GM23338 (cell line): ENCODE measurements around the gene SYP. TPM values are rescaled to one million over a fixed set of nuclear protein-coding genes. Genes with fewer than 3 reads are reported as not detected.

Experiments used
- ATAC-seq: fragments of 200-7000 bp; cut with Tn5 transposase; 3 replicates; pipeline ENCODE4 v1.9.1; 2020
- DNase-seq: peaks from one replicate; pipeline ENCODE4 v3.0.0-alpha.2; 2015; ENCODE audit warnings: low spot score
- H2AFZ ChIP-seq: fragments of 200-600 bp; sonication (generic); 2 replicates; pipeline ENCODE4 v1.8.0; 2016; ENCODE audit warnings: antibody characterized with exemption, mild to moderate bottlenecking, moderate library complexity
- H3F3A ChIP-seq: fragments of 200-600 bp; sonication (generic); replicated peaks from 2 replicates; pipeline ENCODE4 v1.8.0; 2017; ENCODE audit warnings: antibody characterized with exemption, mixed run types, low read depth
- H3K27ac ChIP-seq: fragments of 200-600 bp; sonication (generic); 2 replicates; pipeline ENCODE4 v1.6.1; 2016; ENCODE audit warnings: low read depth
- H3K27me3 ChIP-seq: fragments of 200-600 bp; sonication (generic); 2 replicates; pipeline ENCODE4 v1.8.0; 2016; ENCODE audit warnings: mild to moderate bottlenecking, mixed run types, moderate library complexity; ENCODE audit not compliant: insufficient read depth
- H3K36me3 ChIP-seq: fragments of 200-600 bp; sonication (generic); 2 replicates; pipeline ENCODE4 v1.8.0; 2016; ENCODE audit warnings: mild to moderate bottlenecking; ENCODE audit not compliant: insufficient read depth
- H3K4me1 ChIP-seq: fragments of 200-600 bp; sonication (generic); 2 replicates; pipeline ENCODE4 v1.8.0; 2016; ENCODE audit warnings: mild to moderate bottlenecking, moderate library complexity; ENCODE audit not compliant: insufficient read depth
- H3K4me2 ChIP-seq: fragments of 200-600 bp; sonication (generic); 2 replicates; pipeline ENCODE4 v1.7.1; 2017; ENCODE audit warnings: mixed run types
- H3K4me3 ChIP-seq: fragments of 200-600 bp; sonication (generic); 2 replicates; pipeline ENCODE4 v1.6.1; 2016; ENCODE audit warnings: mixed run types
- H3K79me2 ChIP-seq: fragments of 200-600 bp; sonication (generic); replicated peaks from 2 replicates; pipeline ENCODE4 v1.8.0; 2017; ENCODE audit warnings: mild to moderate bottlenecking; ENCODE audit not compliant: insufficient read depth
- H3K9me2 ChIP-seq: fragments of 200-600 bp; sonication (generic); 2 replicates; pipeline ENCODE4 v1.8.0; 2017; ENCODE audit not compliant: insufficient read depth
- H4K20me1 ChIP-seq: fragments of 200-600 bp; sonication (generic); replicated peaks from 2 replicates; pipeline ENCODE4 v1.8.0; 2017; ENCODE audit warnings: mild to moderate bottlenecking; ENCODE audit not compliant: insufficient read depth
- H3K27ac Mint-ChIP-seq: 2 replicates; pipeline ENCODE4 v1.8.0; 2020; ENCODE audit warnings: inconsistent platforms, mild to moderate bottlenecking, moderate library complexity, mixed read lengths
- H3K27me3 Mint-ChIP-seq: 3 replicates; pipeline ENCODE4 v1.8.0; 2022; ENCODE audit warnings: low read depth, mild to moderate bottlenecking, moderate library complexity, mixed read lengths, inconsistent platforms; ENCODE audit not compliant: insufficient read depth, poor library complexity
- H3K36me3 Mint-ChIP-seq: 3 replicates; pipeline ENCODE4 v1.8.0; 2021; ENCODE audit warnings: low read depth, mild to moderate bottlenecking, inconsistent platforms, moderate library complexity, mixed read lengths
- H3K4me1 Mint-ChIP-seq: 3 replicates; pipeline ENCODE4 v1.8.0; 2020; ENCODE audit warnings: mild to moderate bottlenecking, inconsistent platforms, mixed read lengths
- H3K4me3 Mint-ChIP-seq: 3 replicates; pipeline ENCODE4 v1.8.0; 2021; ENCODE audit warnings: moderate library complexity, mild to moderate bottlenecking, inconsistent platforms, mixed read lengths
- H3K9me3 Mint-ChIP-seq: 3 replicates; pipeline ENCODE4 v1.8.0; 2020; ENCODE audit warnings: moderate library complexity, mild to moderate bottlenecking, inconsistent platforms, mixed read lengths
- CREB1 ChIP-seq: fragments of 250-450 bp; sonication (Bioruptor Pico); IDR thresholded peaks from 2 replicates; pipeline ENCODE4 v1.5.0; 2020; ENCODE audit warnings: low read depth, mild to moderate bottlenecking, moderate library complexity
- CTCF ChIP-seq, 2 experiments: fragments of 200-600 bp in 1 of 2; sonication (generic) in 1 of 2; conservative IDR thresholded peaks; 2 replicates each; pipeline versions ENCODE4 v1.5.1 to v1.6.1; 2016 to 2017; ENCODE audit warnings: antibody characterized with exemption in 2 of 2, low read depth in 2 of 2, mild to moderate bottlenecking in 2 of 2, moderate library complexity in 1 of 2
- ETS1 ChIP-seq: IDR thresholded peaks from 2 replicates; pipeline ENCODE4 v1.6.1; 2016; ENCODE audit warnings: antibody characterized with exemption
- EZH2 ChIP-seq: fragments of 200-600 bp; sonication (generic); IDR thresholded peaks from one replicate; pipeline ENCODE4 v1.8.0; 2017; ENCODE audit warnings: antibody characterized with exemption, mild to moderate bottlenecking, low read depth; ENCODE audit not compliant: unreplicated experiment
- EZH2phosphoT487 ChIP-seq: fragments of 200-600 bp; sonication (generic); IDR thresholded peaks from one replicate; pipeline ENCODE4 v1.8.1; 2018; ENCODE audit warnings: antibody characterized with exemption; ENCODE audit not compliant: unreplicated experiment
- JUNB ChIP-seq: IDR thresholded peaks from one replicate; pipeline ENCODE4 v1.6.1; 2016; ENCODE audit warnings: antibody characterized with exemption; ENCODE audit not compliant: unreplicated experiment
- NANOG ChIP-seq: IDR thresholded peaks from 2 replicates; pipeline ENCODE4 v1.6.1; 2016; ENCODE audit warnings: antibody characterized with exemption, borderline replicate concordance
- POLR2AphosphoS5 ChIP-seq: IDR thresholded peaks from 2 replicates; pipeline ENCODE4 v1.6.1; 2016; ENCODE audit warnings: antibody characterized with exemption, low read depth
- STAT1 ChIP-seq: IDR thresholded peaks from one replicate; pipeline ENCODE4 v1.6.1; 2016; ENCODE audit warnings: antibody characterized with exemption; ENCODE audit not compliant: unreplicated experiment
- ZNF114 ChIP-seq: fragments of 250-450 bp; sonication (Bioruptor Pico); IDR thresholded peaks from 2 replicates; pipeline ENCODE4 v1.5.0; 2020; ENCODE audit warnings: mild to moderate bottlenecking, moderate library complexity
- ZNF331 ChIP-seq: fragments of 250-450 bp; sonication (Bioruptor Pico); IDR thresholded peaks from 2 replicates; pipeline ENCODE4 v1.5.0; 2020; ENCODE audit warnings: low read depth, mild to moderate bottlenecking, moderate library complexity
- polyA plus RNA-seq: library from polyadenylated mRNA; unstranded; fragments of >200 nt; fragmentation: Nextera tagmentation; extraction: Ambion mirVana; gene quantifications from 2 replicates; pipeline ENCODE4 v1.2.1, GENCODE V29; 2016
- total RNA-seq: library from RNA; depleted of rRNA; stranded (reverse); fragments of >200 nt; shearing (Covaris generic); gene quantifications from 2 replicates; pipeline ENCODE4 v1.2.3, GENCODE V29; 2014
- TF ChIP-seq, protein P1 (sequence below): fragments of 250-450 bp; sonication (Bioruptor Pico); IDR thresholded peaks from 2 replicates; pipeline ENCODE4 v1.5.0; 2020; ENCODE audit warnings: mild to moderate bottlenecking, moderate library complexity
- TF ChIP-seq, protein P2 (sequence below): IDR thresholded peaks from one replicate; pipeline ENCODE4 v1.6.1; 2018; ENCODE audit warnings: antibody characterized with exemption; ENCODE audit not compliant: unreplicated experiment

The SYP gene
- total and polyA plus RNA-seq, 2 experiments from 2014 or later = 3.7 to 9.1 TPM

DNA sequence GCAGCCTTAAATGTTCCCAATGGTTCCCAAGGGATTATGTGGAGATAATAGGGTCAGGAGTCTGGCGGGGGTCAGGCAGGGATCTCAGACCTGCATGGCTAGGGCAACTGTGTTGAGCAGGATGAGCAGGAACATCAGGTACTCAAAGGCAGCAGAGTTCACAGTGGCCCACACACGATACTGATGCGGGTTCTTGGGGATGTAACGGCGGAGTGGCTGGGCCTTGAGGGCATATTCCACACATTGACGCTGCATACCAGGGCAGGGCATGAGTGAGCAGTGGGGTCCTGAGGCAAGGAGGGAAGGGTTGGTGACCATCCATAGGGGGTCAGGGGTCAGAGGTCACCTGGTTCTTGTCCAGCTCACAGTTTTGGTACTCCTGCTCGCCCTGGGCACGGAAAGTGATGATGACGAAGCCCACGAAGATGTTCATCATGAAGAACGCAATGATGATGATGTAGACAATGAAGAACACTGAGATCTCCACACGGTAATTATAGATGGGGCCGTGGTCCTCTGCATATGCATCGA, 15.1 kb upstream of the SYP start:
- DNase-seq = no peak

More for the DNA sequence above, 15.1 kb upstream of the SYP start:
- no peaks in the 10 kb centered on the region; the same call in 2 of the 3 replicates for H3K4me1 Mint-ChIP-seq
- no peaks in the 10 kb centered on the region for H3K36me3 Mint-ChIP-seq
- TF ChIP-seq EZH2 (no peak), NANOG (no peak), POLR2AphosphoS5 (no peak), ETS1 (no peak), EZH2phosphoT487 (no peak), ZNF114 (CRISPR knock-in tag) (no peak), ZNF331 (CRISPR knock-in tag) (no peak), CREB1 (CRISPR knock-in tag) (no peak), STAT1 (no peak), CTCF (conservative IDR thresholded peaks at IDR 0.05; ENCODE audit: low read depth in 2 of 2) (no peak), JUNB (no peak)
- TF ChIP-seq, protein P1, sequence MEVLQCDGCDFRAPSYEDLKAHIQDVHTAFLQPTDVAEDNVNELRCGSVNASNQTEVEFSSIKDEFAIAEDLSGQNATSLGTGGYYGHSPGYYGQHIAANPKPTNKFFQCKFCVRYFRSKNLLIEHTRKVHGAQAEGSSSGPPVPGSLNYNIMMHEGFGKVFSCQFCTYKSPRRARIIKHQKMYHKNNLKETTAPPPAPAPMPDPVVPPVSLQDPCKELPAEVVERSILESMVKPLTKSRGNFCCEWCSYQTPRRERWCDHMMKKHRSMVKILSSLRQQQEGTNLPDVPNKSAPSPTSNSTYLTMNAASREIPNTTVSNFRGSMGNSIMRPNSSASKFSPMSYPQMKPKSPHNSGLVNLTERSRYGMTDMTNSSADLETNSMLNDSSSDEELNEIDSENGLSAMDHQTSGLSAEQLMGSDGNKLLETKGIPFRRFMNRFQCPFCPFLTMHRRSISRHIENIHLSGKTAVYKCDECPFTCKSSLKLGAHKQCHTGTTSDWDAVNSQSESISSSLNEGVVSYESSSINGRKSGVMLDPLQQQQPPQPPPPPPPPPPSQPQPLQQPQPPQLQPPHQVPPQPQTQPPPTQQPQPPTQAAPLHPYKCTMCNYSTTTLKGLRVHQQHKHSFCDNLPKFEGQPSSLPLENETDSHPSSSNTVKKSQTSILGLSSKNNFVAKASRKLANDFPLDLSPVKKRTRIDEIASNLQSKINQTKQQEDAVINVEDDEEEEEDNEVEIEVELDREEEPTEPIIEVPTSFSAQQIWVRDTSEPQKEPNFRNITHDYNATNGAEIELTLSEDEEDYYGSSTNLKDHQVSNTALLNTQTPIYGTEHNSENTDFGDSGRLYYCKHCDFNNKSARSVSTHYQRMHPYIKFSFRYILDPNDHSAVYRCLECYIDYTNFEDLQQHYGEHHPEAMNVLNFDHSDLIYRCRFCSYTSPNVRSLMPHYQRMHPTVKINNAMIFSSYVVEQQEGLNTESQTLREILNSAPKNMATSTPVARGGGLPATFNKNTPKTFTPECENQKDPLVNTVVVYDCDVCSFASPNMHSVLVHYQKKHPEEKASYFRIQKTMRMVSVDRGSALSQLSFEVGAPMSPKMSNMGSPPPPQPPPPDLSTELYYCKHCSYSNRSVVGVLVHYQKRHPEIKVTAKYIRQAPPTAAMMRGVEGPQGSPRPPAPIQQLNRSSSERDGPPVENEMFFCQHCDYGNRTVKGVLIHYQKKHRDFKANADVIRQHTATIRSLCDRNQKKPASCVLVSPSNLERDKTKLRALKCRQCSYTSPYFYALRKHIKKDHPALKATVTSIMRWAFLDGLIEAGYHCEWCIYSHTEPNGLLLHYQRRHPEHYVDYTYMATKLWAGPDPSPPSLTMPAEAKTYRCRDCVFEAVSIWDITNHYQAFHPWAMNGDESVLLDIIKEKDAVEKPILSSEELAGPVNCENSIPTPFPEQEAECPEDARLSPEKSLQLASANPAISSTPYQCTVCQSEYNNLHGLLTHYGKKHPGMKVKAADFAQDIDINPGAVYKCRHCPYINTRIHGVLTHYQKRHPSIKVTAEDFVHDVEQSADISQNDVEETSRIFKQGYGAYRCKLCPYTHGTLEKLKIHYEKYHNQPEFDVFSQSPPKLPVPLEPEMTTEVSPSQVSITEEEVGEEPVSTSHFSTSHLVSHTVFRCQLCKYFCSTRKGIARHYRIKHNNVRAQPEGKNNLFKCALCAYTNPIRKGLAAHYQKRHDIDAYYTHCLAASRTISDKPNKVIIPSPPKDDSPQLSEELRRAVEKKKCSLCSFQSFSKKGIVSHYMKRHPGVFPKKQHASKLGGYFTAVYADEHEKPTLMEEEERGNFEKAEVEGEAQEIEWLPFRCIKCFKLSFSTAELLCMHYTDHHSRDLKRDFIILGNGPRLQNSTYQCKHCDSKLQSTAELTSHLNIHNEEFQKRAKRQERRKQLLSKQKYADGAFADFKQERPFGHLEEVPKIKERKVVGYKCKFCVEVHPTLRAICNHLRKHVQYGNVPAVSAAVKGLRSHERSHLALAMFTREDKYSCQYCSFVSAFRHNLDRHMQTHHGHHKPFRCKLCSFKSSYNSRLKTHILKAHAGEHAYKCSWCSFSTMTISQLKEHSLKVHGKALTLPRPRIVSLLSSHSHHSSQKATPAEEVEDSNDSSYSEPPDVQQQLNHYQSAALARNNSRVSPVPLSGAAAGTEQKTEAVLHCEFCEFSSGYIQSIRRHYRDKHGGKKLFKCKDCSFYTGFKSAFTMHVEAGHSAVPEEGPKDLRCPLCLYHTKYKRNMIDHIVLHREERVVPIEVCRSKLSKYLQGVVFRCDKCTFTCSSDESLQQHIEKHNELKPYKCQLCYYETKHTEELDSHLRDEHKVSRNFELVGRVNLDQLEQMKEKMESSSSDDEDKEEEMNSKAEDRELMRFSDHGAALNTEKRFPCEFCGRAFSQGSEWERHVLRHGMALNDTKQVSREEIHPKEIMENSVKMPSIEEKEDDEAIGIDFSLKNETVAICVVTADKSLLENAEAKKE (CRISPR knock-in tag) = no peak
- TF ChIP-seq, protein P2, sequence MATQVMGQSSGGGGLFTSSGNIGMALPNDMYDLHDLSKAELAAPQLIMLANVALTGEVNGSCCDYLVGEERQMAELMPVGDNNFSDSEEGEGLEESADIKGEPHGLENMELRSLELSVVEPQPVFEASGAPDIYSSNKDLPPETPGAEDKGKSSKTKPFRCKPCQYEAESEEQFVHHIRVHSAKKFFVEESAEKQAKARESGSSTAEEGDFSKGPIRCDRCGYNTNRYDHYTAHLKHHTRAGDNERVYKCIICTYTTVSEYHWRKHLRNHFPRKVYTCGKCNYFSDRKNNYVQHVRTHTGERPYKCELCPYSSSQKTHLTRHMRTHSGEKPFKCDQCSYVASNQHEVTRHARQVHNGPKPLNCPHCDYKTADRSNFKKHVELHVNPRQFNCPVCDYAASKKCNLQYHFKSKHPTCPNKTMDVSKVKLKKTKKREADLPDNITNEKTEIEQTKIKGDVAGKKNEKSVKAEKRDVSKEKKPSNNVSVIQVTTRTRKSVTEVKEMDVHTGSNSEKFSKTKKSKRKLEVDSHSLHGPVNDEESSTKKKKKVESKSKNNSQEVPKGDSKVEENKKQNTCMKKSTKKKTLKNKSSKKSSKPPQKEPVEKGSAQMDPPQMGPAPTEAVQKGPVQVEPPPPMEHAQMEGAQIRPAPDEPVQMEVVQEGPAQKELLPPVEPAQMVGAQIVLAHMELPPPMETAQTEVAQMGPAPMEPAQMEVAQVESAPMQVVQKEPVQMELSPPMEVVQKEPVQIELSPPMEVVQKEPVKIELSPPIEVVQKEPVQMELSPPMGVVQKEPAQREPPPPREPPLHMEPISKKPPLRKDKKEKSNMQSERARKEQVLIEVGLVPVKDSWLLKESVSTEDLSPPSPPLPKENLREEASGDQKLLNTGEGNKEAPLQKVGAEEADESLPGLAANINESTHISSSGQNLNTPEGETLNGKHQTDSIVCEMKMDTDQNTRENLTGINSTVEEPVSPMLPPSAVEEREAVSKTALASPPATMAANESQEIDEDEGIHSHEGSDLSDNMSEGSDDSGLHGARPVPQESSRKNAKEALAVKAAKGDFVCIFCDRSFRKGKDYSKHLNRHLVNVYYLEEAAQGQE = no peak
- ATAC-seq = no peak
- Histone ChIP-seq H3K36me3 (no peaks in the 10 kb centered on the region), H3K4me1 (no peaks in the 10 kb centered on the region), H3K27me3 (no peaks in the 10 kb centered on the region), H3K4me3 (no peak overlapping the region), H3K27ac (no peak overlapping the region), H3F3A (no peaks in the 10 kb centered on the region), H2AFZ (no peak overlapping the region), H3K9me2 (no peaks in the 10 kb centered on the region), H3K4me2 (no peak overlapping the region), H4K20me1 (no peaks in the 10 kb centered on the region), H3K79me2 (no peaks in the 10 kb centered on the region)
- H3K27ac Mint-ChIP-seq = no peak overlapping the region
- no peaks in the 10 kb centered on the region for H3K9me3 Mint-ChIP-seq
- peaks cover 2% of the 10 kb centered on the region for H3K27me3 Mint-ChIP-seq
- no peak overlapping the region for H3K4me3 Mint-ChIP-seq
